ENCODE results near the gene BICC1. TPM values are rescaled to one million over a fixed set of nuclear protein-coding genes. Genes with fewer than 3 reads are reported as not detected.

The BICC1 gene
- total RNA-seq, 1 experiment from 2014 or later: 118 TPM

DNA sequence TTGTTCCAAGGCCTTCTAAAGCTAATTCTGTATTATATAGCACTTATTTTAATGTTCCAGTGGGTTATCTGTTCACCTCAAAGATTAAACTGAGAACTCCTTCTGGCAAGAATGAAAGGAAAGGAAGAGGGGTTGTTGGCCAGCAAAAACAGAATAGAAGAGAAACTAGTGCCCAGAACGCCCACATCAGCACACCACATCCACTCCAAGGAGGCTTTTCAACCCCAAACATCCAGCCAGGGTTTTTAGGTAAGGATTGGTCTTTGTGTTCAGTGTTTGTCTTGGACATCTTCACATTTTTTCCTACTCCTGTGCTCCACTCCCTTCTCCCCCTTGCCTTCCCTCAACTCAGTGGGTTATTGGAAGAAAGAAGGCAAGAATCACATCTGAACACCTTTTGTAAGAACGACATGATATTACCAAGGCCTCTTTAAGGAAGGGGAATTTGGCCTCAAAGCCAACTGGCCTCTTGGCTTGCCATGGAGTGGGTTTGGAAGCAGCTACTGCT, 55.8 kb downstream of the BICC1 start:
- BruUV-seq (replicated peaks): no TSS peak
- Mint-ChIP-seq H3K4me1 (ENCODE audit: low read depth, unreplicated experiment) (peaks cover 33% of the 10 kb centered on the region), H3K9me3 (ENCODE audit: unreplicated experiment) (peaks cover 50% of the 10 kb centered on the region), H3K27me3 (ENCODE audit: insufficient read depth, unreplicated experiment) (no peaks in the 10 kb centered on the region), H3K4me3 (ENCODE audit: unreplicated experiment) (no peak overlapping the region), H3K27ac (ENCODE audit: unreplicated experiment) (peak overlapping the region; percentile 39), H3K36me3 (ENCODE audit: insufficient read depth, unreplicated experiment) (peaks cover 62% of the 10 kb centered on the region)
- DNase-seq: no peak
- Histone ChIP-seq H3K4me3 (ENCODE audit: low read depth, low read length) (no peak overlapping the region), H3K36me3 (ENCODE audit: control insufficient read depth, insufficient read depth, low read length) (peaks cover 1% of the 10 kb centered on the region; the same call in 1 of the 2 replicates), H3K4me1 (peaks cover 13% of the 10 kb centered on the region), H3K9me3 (peaks cover 6% of the 10 kb centered on the region), H3K27me3 (replicated peaks; ENCODE audit: control insufficient read depth, insufficient read depth, low read length) (no peaks in the 10 kb centered on the region)
- ChIA-PET CTCF (no interaction called here), POLR2A (no interaction called here)
- TF ChIP-seq, protein P1, sequence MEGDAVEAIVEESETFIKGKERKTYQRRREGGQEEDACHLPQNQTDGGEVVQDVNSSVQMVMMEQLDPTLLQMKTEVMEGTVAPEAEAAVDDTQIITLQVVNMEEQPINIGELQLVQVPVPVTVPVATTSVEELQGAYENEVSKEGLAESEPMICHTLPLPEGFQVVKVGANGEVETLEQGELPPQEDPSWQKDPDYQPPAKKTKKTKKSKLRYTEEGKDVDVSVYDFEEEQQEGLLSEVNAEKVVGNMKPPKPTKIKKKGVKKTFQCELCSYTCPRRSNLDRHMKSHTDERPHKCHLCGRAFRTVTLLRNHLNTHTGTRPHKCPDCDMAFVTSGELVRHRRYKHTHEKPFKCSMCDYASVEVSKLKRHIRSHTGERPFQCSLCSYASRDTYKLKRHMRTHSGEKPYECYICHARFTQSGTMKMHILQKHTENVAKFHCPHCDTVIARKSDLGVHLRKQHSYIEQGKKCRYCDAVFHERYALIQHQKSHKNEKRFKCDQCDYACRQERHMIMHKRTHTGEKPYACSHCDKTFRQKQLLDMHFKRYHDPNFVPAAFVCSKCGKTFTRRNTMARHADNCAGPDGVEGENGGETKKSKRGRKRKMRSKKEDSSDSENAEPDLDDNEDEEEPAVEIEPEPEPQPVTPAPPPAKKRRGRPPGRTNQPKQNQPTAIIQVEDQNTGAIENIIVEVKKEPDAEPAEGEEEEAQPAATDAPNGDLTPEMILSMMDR (IDR thresholded peaks at IDR 0.05; ENCODE audit: insufficient read depth in 1 of 2, low read depth in 1 of 2, low read length in 1 of 2, severe bottlenecking in 1 of 2, unreplicated experiment in 1 of 2): no peak
- intact Hi-C loops (cut with micrococcal nuclease; ENCODE audit: unreplicated experiment): no loop called here

DNA sequence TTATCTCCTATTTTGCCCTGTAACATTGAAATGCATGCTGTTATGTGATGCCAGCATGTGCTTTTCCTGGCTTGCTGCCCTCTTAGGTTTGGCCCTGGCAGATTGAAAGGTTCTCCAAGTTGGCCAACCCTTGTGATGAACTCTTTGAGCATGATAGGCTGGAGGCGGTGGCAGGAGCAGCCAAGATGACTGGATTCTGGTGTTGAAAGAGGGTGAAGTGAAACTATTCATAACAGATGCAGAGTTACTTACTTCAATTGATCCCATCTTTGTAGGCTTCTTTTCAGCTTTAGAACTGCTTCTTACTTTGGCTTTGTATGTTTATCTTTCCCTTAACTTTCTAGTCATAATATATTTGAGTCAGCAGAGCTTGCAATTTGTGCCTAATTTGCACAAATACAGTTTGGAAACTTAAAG, 57.6 kb downstream of the BICC1 start:
- H3K9me3 ChIP-seq: peaks cover 6% of the 10 kb centered on the region
- peaks cover 13% of the 10 kb centered on the region for H3K4me1 ChIP-seq
- H3K4me1 Mint-ChIP-seq (ENCODE audit: low read depth, unreplicated experiment): peaks cover 45% of the 10 kb centered on the region
- H3K36me3 ChIP-seq (ENCODE audit: control insufficient read depth, insufficient read depth, low read length): peaks cover 1% of the 10 kb centered on the region; the same call in 1 of the 2 replicates
- H3K4me3 Mint-ChIP-seq (ENCODE audit: unreplicated experiment): no peak overlapping the region
- TF ChIP-seq, protein P1 (IDR thresholded peaks at IDR 0.05; ENCODE audit: insufficient read depth in 1 of 2, low read depth in 1 of 2, low read length in 1 of 2, severe bottlenecking in 1 of 2, unreplicated experiment in 1 of 2): no peak
- no peaks in the 10 kb centered on the region for H3K27me3 Mint-ChIP-seq (ENCODE audit: insufficient read depth, unreplicated experiment)
- peaks cover 46% of the 10 kb centered on the region for H3K9me3 Mint-ChIP-seq (ENCODE audit: unreplicated experiment)
- no TSS peak for BruUV-seq (replicated peaks)
- POLR2A ChIA-PET: no interaction called here
- no peak overlapping the region for H3K4me3 ChIP-seq (ENCODE audit: low read depth, low read length)
- peaks cover 66% of the 10 kb centered on the region for H3K36me3 Mint-ChIP-seq (ENCODE audit: insufficient read depth, unreplicated experiment)
- no peak for DNase-seq
- intact Hi-C loops (cut with micrococcal nuclease; ENCODE audit: unreplicated experiment): no loop called here
- CTCF ChIA-PET: no interaction called here
- no peaks in the 10 kb centered on the region for H3K27me3 ChIP-seq (replicated peaks; ENCODE audit: control insufficient read depth, insufficient read depth, low read length)
- no peak overlapping the region for H3K27ac Mint-ChIP-seq (ENCODE audit: unreplicated experiment)

DNA sequence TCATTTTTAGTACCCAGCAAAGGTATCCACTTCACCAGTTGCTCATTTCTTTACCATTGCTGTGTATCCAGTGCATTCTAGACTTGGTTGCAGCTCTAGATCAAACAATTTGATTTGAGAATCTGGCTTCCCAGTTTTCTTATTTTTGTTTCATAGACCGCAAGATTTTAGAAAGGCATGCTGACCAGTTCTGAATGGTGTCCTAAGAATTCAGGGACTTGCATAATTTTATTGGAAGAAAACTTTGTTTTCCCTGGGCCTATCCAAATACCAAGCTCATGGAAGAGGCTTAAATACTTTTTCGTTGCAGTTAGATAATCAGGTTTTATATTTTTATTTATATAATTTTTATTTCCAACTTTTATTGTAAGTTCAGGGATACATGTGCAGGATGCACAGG, 58.3 kb downstream of the BICC1 start:
- intact Hi-C loops (cut with micrococcal nuclease; ENCODE audit: unreplicated experiment): no loop called here
- peaks cover 66% of the 10 kb centered on the region for H3K36me3 Mint-ChIP-seq (ENCODE audit: insufficient read depth, unreplicated experiment)
- Histone ChIP-seq H3K4me3 (ENCODE audit: low read depth, low read length) (no peak overlapping the region), H3K4me1 (peaks cover 18% of the 10 kb centered on the region), H3K36me3 (ENCODE audit: control insufficient read depth, insufficient read depth, low read length) (peaks cover 1% of the 10 kb centered on the region; the same call in 1 of the 2 replicates), H3K9me3 (peaks cover 6% of the 10 kb centered on the region), H3K27me3 (replicated peaks; ENCODE audit: control insufficient read depth, insufficient read depth, low read length) (no peaks in the 10 kb centered on the region)
- H3K4me1 Mint-ChIP-seq (ENCODE audit: low read depth, unreplicated experiment): peaks cover 51% of the 10 kb centered on the region
- H3K4me3 Mint-ChIP-seq (ENCODE audit: unreplicated experiment): no peak overlapping the region
- peaks cover 46% of the 10 kb centered on the region for H3K9me3 Mint-ChIP-seq (ENCODE audit: unreplicated experiment)
- H3K27me3 Mint-ChIP-seq (ENCODE audit: insufficient read depth, unreplicated experiment): no peaks in the 10 kb centered on the region
- DNase-seq: no peak
- TF ChIP-seq, protein P1 (IDR thresholded peaks at IDR 0.05; ENCODE audit: insufficient read depth in 1 of 2, low read depth in 1 of 2, low read length in 1 of 2, severe bottlenecking in 1 of 2, unreplicated experiment in 1 of 2): no peak
- H3K27ac Mint-ChIP-seq (ENCODE audit: unreplicated experiment): no peak overlapping the region
- POLR2A ChIA-PET: no interaction called here
- CTCF ChIA-PET: no interaction called here
- no TSS peak for BruUV-seq (replicated peaks)
